Measurements from ENCODE around the gene MAPKAP1. TPM values are rescaled to one million over a fixed set of nuclear protein-coding genes. Genes with fewer than 3 reads are reported as not detected.

Gene MAPKAP1
- total and polyA plus RNA-seq, 2 of the 13 experiments (the other 11 are each of a cell fraction or from before 2014, with no cell fraction given) = 45.0 to 64.3 TPM

DNA sequence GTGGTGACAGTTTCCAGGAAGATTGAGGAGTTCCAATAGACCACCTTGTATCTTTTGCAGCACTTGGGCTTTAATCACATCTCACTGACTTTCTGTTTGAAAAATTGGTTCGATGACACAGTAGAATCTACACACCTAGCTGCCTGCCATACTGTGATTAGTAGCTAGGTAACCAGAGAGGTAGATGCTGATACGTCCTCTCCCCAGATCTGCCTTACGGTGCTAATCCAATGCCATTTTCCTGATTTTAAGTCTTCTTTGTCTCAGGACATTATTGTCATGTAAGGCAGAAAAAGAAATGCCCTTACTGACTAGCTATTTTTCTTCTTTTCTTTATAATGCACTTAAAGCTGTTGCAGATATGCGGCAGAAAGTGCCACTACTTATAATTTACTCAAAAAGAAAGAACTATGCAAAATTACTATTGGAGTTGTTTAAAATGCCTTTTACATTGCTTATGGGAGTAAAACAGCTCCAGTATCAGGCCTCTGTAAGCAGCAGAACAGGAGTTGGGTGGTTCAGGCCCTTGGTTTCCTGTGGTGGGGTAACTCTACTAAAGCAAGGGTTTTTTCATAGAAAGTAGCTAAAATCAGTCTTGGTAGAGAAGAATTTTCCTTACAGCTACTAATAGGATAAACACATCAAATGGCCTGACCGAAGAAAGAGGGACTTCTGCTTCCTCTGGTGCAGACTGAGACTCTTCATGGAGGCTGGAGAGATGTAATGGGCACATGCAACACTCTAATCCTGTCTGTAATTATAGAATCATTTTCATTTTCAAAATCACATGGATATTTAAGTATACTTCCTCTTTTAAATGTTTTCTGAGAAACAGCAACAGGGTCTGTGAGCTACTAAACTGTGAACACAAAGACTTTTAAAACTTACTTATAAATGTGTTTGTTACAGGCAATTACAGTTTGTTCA lies 177.2 kb downstream of the MAPKAP1 start (continued):
- TF ChIP-seq, protein P1, sequence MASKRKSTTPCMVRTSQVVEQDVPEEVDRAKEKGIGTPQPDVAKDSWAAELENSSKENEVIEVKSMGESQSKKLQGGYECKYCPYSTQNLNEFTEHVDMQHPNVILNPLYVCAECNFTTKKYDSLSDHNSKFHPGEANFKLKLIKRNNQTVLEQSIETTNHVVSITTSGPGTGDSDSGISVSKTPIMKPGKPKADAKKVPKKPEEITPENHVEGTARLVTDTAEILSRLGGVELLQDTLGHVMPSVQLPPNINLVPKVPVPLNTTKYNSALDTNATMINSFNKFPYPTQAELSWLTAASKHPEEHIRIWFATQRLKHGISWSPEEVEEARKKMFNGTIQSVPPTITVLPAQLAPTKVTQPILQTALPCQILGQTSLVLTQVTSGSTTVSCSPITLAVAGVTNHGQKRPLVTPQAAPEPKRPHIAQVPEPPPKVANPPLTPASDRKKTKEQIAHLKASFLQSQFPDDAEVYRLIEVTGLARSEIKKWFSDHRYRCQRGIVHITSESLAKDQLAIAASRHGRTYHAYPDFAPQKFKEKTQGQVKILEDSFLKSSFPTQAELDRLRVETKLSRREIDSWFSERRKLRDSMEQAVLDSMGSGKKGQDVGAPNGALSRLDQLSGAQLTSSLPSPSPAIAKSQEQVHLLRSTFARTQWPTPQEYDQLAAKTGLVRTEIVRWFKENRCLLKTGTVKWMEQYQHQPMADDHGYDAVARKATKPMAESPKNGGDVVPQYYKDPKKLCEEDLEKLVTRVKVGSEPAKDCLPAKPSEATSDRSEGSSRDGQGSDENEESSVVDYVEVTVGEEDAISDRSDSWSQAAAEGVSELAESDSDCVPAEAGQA (IDR thresholded peaks at IDR 0.05; ENCODE audit: low read depth) = no peak
- TF ChIP-seq, protein P1 (CRISPR knock-in tag; IDR thresholded peaks at IDR 0.05; ENCODE audit: borderline replicate concordance) = no peak
- TF ChIP-seq NR2F2 (IDR thresholded peaks at IDR 0.05; ENCODE audit: borderline replicate concordance, low read depth) (no peak), ZNF780A (CRISPR knock-in tag; IDR thresholded peaks at IDR 0.05) (no peak), ASH2L (IDR thresholded peaks at IDR 0.05; ENCODE audit: insufficient read length, low read depth, low read length) (no peak)

DNA sequence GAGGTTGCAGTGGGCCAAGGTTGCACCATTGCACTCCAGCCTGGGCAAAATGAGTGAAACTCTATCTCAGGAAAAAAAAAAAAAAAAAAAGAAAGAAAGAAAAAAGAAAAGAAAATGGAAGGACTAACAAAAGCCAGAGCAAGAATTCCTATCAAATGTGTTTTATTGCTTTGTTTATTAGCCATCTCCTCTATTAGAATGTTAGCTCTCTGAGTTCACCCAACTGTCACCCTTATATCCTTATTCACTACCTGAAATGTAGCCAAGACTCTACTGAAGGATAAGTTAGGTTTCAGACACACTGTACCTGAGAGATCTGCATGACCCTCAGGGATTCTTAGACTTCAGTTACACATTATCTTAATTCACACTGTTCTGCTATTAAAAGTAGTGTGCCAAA lies 177.9 kb downstream of the MAPKAP1 start:
- no peak for DNase-seq (ENCODE audit: low spot score)
- no peaks in the 10 kb centered on the region for H4K20me1 ChIP-seq (ENCODE audit: insufficient read depth, low read length)
- H3K9me3 ChIP-seq (ENCODE audit: low read length) = no peaks in the 10 kb centered on the region
- ChIA-PET CTCF (ENCODE audit: low intra/inter-chr PET ratio, low total read pairs) (no interaction called here), POLR2A (no interaction called here)
- intact Hi-C loops (cut with micrococcal nuclease; ENCODE audit: unreplicated experiment) (no loop called here), in situ Hi-C loops (cut with HindIII; ENCODE audit: extremely low pct_ligation_motif_present, low pct_unique_long_range_greater_than_20kb) (no loop called here)
- H3K79me2 ChIP-seq (ENCODE audit: insufficient read depth, low read length) = no peaks in the 10 kb centered on the region
- ATAC-seq = no peak
- H3K27ac ChIP-seq (ENCODE audit: extremely low read length, insufficient read depth, low read length) = no peak overlapping the region
- 0 out of 5 replicates have a peak, but pooled peaks cover 0 to 3% of the 10 kb centered on the region in 2 experiments for H3K36me3 ChIP-seq (replicated peaks in 1 of 2; ENCODE audit: control insufficient read depth in 1 of 2, insufficient read depth in 2 of 2, low read length in 2 of 2)
- no peaks in the 10 kb centered on the region for H3K27me3 ChIP-seq (ENCODE audit: control insufficient read depth in 1 of 2, insufficient read depth in 2 of 2, low read length in 2 of 2)
- H3K4me2 ChIP-seq (ENCODE audit: low read depth, low read length) = no peak overlapping the region
- FAIRE-seq = no peak
- H3K4me1 ChIP-seq (ENCODE audit: insufficient read depth, low read length) = peaks cover 20% of the 10 kb centered on the region
- BruUV-seq (replicated peaks) = no TSS peak
- TF ChIP-seq ISX (CRISPR knock-in tag; conservative IDR thresholded peaks at IDR 0.05) (no peak), ZSCAN31 (CRISPR knock-in tag; IDR thresholded peaks at IDR 0.05; ENCODE audit: low read depth) (no peak), IKZF1 (IDR thresholded peaks at IDR 0.05) (no peak), ZNF296 (CRISPR knock-in tag; conservative IDR thresholded peaks at IDR 0.05) (no peak)
- TF ChIP-seq, protein P2, sequence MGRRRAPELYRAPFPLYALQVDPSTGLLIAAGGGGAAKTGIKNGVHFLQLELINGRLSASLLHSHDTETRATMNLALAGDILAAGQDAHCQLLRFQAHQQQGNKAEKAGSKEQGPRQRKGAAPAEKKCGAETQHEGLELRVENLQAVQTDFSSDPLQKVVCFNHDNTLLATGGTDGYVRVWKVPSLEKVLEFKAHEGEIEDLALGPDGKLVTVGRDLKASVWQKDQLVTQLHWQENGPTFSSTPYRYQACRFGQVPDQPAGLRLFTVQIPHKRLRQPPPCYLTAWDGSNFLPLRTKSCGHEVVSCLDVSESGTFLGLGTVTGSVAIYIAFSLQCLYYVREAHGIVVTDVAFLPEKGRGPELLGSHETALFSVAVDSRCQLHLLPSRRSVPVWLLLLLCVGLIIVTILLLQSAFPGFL (CRISPR knock-in tag; IDR thresholded peaks at IDR 0.05) = no peak
- H2AFZ ChIP-seq (ENCODE audit: low read length) = no peak overlapping the region
- no peak overlapping the region for H3K4me3 ChIP-seq (replicated peaks in 1 of 3; ENCODE audit: insufficient read depth in 1 of 3, low read depth in 2 of 3, low read length in 3 of 3)
- H3K9ac ChIP-seq (ENCODE audit: insufficient read depth, low read depth, low read length) = no peak overlapping the region

Measured in HepG2 (cell line).